AG04450 (cell line): ENCODE measurements around the gene EFEMP2. TPM values are rescaled to one million over a fixed set of nuclear protein-coding genes. Genes with fewer than 3 reads are reported as not detected.

Source experiments
- CTCF ChIA-PET: fragments of 300-600, 350-600 bp; formaldehyde crosslinking; extraction: SDS; loops from one replicate; lab custom pipeline; 2022; ENCODE audit warnings: antibody characterized with exemption, inconsistent platforms; lab: Charles Lee
- POLR2A ChIA-PET: fragments of 350-600 bp; formaldehyde crosslinking; extraction: SDS; loops from one replicate; lab custom pipeline; 2021; ENCODE audit warnings: antibody characterized with exemption, inconsistent platforms; lab: Yijun Ruan, JAX
- DNase-seq: peaks from one replicate; pipeline ENCODE4 v3.0.0-alpha.2; 2011; ENCODE audit warnings: low read depth, low spot score
- H3K27ac ChIP-seq: one replicate; pipeline ENCODE4 v1.5.1; 2012; ENCODE audit warnings: low read depth, low read length, control low read depth
- H3K27me3 ChIP-seq: one replicate; pipeline ENCODE4 v1.6.0; 2012; ENCODE audit warnings: low read length; ENCODE audit not compliant: control insufficient read depth, insufficient read depth
- H3K4me3 ChIP-seq: 2 replicates; pipeline ENCODE4 v1.5.1; 2011; ENCODE audit warnings: mild to moderate bottlenecking, low read depth, low read length, control low read depth
- H3K9me3 ChIP-seq: 2 replicates; pipeline ENCODE4 v1.5.1; 2012; ENCODE audit warnings: low read length; ENCODE audit not compliant: control insufficient read depth, insufficient read depth
- polyA plus RNA-seq: library from polyadenylated mRNA; depleted of rRNA; stranded (reverse); fragments of >200 nt; gene quantifications from 2 replicates; pipeline ENCODE4 v1.2.3, GENCODE V29; 2011
- TF ChIP-seq, protein P1 (sequence below): IDR thresholded peaks from 2 replicates; pipeline ENCODE4 v1.5.1; 2011; ENCODE audit warnings: low read depth, low read length, control low read depth, inconsistent platforms

EFEMP2 gene
- polyA plus RNA-seq, 1 experiment: 190 TPM

DNA sequence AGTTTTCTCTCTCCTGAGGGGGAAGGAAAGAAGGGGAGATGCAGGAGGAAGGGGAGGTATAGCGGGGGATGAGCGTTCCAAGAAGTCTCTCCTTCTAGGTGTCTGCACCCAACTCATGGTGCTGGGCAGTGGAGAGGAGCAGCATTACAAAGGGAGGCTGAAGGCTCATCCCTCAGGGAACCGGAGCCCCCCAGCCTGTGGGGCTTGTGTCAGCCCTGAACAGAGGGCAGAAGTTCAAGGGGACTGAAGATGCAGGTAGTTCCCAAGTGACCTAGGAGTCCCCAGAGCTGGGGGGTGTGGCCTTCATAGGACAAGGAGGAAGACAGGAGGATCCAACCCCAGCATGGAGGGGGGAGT lies 44.5 kb upstream of the EFEMP2 start:
- Histone ChIP-seq H3K4me3 (peak overlapping the region; percentile 94), H3K27ac (peak overlapping the region; percentile 99), H3K27me3 (no peaks in the 10 kb centered on the region), H3K9me3 (peaks cover 11% of the 10 kb centered on the region; the same call in 1 of the 2 replicates)
- TF ChIP-seq, protein P1, sequence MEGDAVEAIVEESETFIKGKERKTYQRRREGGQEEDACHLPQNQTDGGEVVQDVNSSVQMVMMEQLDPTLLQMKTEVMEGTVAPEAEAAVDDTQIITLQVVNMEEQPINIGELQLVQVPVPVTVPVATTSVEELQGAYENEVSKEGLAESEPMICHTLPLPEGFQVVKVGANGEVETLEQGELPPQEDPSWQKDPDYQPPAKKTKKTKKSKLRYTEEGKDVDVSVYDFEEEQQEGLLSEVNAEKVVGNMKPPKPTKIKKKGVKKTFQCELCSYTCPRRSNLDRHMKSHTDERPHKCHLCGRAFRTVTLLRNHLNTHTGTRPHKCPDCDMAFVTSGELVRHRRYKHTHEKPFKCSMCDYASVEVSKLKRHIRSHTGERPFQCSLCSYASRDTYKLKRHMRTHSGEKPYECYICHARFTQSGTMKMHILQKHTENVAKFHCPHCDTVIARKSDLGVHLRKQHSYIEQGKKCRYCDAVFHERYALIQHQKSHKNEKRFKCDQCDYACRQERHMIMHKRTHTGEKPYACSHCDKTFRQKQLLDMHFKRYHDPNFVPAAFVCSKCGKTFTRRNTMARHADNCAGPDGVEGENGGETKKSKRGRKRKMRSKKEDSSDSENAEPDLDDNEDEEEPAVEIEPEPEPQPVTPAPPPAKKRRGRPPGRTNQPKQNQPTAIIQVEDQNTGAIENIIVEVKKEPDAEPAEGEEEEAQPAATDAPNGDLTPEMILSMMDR: no peak
- POLR2A ChIA-PET: interaction anchor here (0.6 to 4.9 kb wide), 2 partner anchors 26 to 43 kb away, joined by 8 to 124 read pairs; partner anchors contain the start of genes CCDC85B and FIBP
- no peak for DNase-seq
- CTCF ChIA-PET: interaction anchor here (1.1 to 1.3 kb wide), 2 partner anchors 28 to 33 kb away, joined by 4 to 7 read pairs; partner anchors contain the start of gene FIBP

DNA sequence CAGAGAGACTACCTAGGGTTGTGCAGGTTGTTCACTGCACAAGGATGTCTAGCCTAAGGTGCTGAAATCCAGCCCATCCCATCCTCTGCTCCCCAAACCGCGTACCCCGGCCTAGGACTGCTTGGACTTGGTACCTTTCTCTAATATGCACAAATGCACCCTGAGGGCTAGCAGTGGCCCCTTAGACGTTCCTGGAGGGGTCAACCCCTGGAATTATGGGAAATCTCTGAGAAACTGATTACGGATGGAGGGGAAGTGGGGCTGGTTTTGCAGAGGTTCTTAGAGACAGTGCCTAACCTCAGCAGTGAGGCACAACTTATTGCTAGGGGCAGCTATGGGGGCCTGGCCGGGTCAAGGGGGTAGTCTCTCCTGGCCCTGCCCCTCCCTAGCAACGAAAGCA lies 43.8 kb upstream of the EFEMP2 start:
- H3K27ac ChIP-seq: peak overlapping the region; percentile 99
- POLR2A ChIA-PET: interaction anchor here (0.6 to 5.8 kb wide), 12 partner anchors 10 to 254 kb away, joined by 3 to 124 read pairs (median 6); partner anchors contain the start of genes CCDC85B, CFL1, FIBP and FOSL1
- H3K27me3 ChIP-seq: no peaks in the 10 kb centered on the region
- CTCF ChIA-PET: interaction anchor here (0.8 to 2.6 kb wide), 3 partner anchors 18 to 32 kb away, joined by 4 to 15 read pairs (median 14); partner anchors contain the start of gene FIBP
- H3K4me3 ChIP-seq: peak overlapping the region; percentile 46; the same call in 1 of the 2 replicates
- H3K9me3 ChIP-seq: peaks cover 11% of the 10 kb centered on the region; the same call in 1 of the 2 replicates
- TF ChIP-seq, protein P1: no peak
- DNase-seq: no peak

- Histone ChIP-seq H3K27me3 (no peaks in the 10 kb centered on the region), H3K27ac (peak overlapping the region; percentile 99), H3K4me3 (peak overlapping the region; percentile 46), H3K9me3 (peaks cover 11% of the 10 kb centered on the region; the same call in 1 of the 2 replicates)
- POLR2A ChIA-PET: interaction anchor here (0.6 to 5.8 kb wide), 13 partner anchors 10 to 253 kb away, joined by 3 to 124 read pairs (median 5); partner anchors contain the start of genes CCDC85B, CFL1, FIBP and FOSL1
- peak; percentile 93 for DNase-seq
- CTCF ChIA-PET: interaction anchor here (0.5 to 2.6 kb wide), 5 partner anchors 17 to 307 kb away, joined by 4 to 15 read pairs (median 7); partner anchors contain the start of gene FIBP
- TF ChIP-seq, protein P1: no peak
Measured at GRCh38 chr11:65915821-65916251, 43.2 kb upstream of the EFEMP2 start.

- peak overlapping the region; percentile 99 for H3K27ac ChIP-seq
- H3K9me3 ChIP-seq: peaks cover 11% of the 10 kb centered on the region; the same call in 1 of the 2 replicates
- H3K27me3 ChIP-seq: no peaks in the 10 kb centered on the region
- ChIA-PET POLR2A (interaction anchor here (0.8 to 5.8 kb wide), 12 partner anchors 9 to 253 kb away, joined by 3 to 124 read pairs (median 6); partner anchors contain the start of genes CCDC85B, CFL1, FIBP and FOSL1), CTCF (interaction anchor here (0.5 to 2.6 kb wide), 6 partner anchors 17 to 308 kb away, joined by 3 to 15 read pairs (median 6); partner anchors contain the start of gene FIBP)
- TF ChIP-seq, protein P1: no peak
- peak overlapping the region; percentile 25 for H3K4me3 ChIP-seq
- no peak for DNase-seq
Measured at GRCh38 chr11:65915101-65915820, 42.7 kb upstream of the EFEMP2 start.
